HepG2 (cell line): ENCODE measurements around the gene CSNK1D. TPM values are rescaled to one million over a fixed set of nuclear protein-coding genes. Genes with fewer than 3 reads are reported as not detected.

Source experiments
- ARNT2 ChIP-seq: sonication (generic); formaldehyde crosslinking; IDR thresholded peaks from 2 replicates; pipeline ENCODE4 v1.8.0; 2022; ENCODE audit warnings: mild to moderate bottlenecking, low read depth, missing genetic modification reagents, moderate library complexity
- ATF7 ChIP-seq, 2 experiments: fragments of 450-650 bp in 1 of 2; sonication (generic) in 1 of 2; formaldehyde crosslinking in 1 of 2; IDR thresholded peaks; 2 replicates each; pipeline versions ENCODE4 v1.4.0 to v1.6.1; 2016 to 2020; ENCODE audit warnings: antibody characterized with exemption in 1 of 2, mild to moderate bottlenecking in 1 of 2, missing genetic modification reagents in 1 of 2
- FIP1L1 ChIP-seq: fragments of 200-400 bp; formaldehyde crosslinking; IDR thresholded peaks from 2 replicates; pipeline ENCODE4 v1.6.1; 2018; ENCODE audit warnings: low read depth, mild to moderate bottlenecking, low read length, moderate library complexity, borderline replicate concordance; ENCODE audit not compliant: insufficient read depth
- FOSL2 ChIP-seq: sonication (generic); formaldehyde crosslinking; IDR thresholded peaks from 2 replicates; pipeline ENCODE4 v1.4.0; 2020; ENCODE audit warnings: missing genetic modification reagents
- FOXK2 ChIP-seq: fragments of 450-650 bp; IDR thresholded peaks from 2 replicates; pipeline ENCODE4 v1.6.1; 2016
- FOXO1 ChIP-seq: sonication (generic); formaldehyde crosslinking; IDR thresholded peaks from 2 replicates; pipeline ENCODE4 v1.4.0; 2020; ENCODE audit warnings: missing genetic modification reagents
- KLF13 ChIP-seq: sonication (generic); formaldehyde crosslinking; IDR thresholded peaks from 2 replicates; pipeline ENCODE4 v1.4.0; 2020; ENCODE audit warnings: mild to moderate bottlenecking, missing genetic modification reagents
- MYNN ChIP-seq: sonication (generic); formaldehyde crosslinking; IDR thresholded peaks from 2 replicates; pipeline ENCODE4 v1.4.0; 2020; ENCODE audit warnings: mild to moderate bottlenecking, low read depth, missing genetic modification reagents
- POLR2A ChIP-seq, 2 experiments: IDR thresholded peaks; 2 replicates each; pipeline ENCODE4 v1.6.1; 2011; ENCODE audit warnings: low read depth in 2 of 2, low read length in 2 of 2, mild to moderate bottlenecking in 1 of 2, moderate library complexity in 1 of 2; ENCODE audit not compliant: insufficient read depth in 1 of 2
- RFXAP ChIP-seq: sonication (generic); formaldehyde crosslinking; IDR thresholded peaks from 2 replicates; pipeline ENCODE4 v1.4.0; 2020; ENCODE audit warnings: missing genetic modification reagents, borderline replicate concordance
- SMARCE1 ChIP-seq: fragments of 450-650 bp; IDR thresholded peaks from 2 replicates; pipeline ENCODE4 v1.6.1; 2017; ENCODE audit warnings: borderline replicate concordance
- SP4 ChIP-seq: sonication (generic); formaldehyde crosslinking; IDR thresholded peaks from 2 replicates; pipeline ENCODE4 v1.8.1; 2023; ENCODE audit warnings: mild to moderate bottlenecking, missing genetic modification reagents
- SP5 ChIP-seq: IDR thresholded peaks from 2 replicates; pipeline ENCODE4 v1.6.1; 2016; ENCODE audit warnings: low read depth, borderline replicate concordance
- polyA plus RNA-seq, 8 experiments: library from polyadenylated mRNA; depleted of rRNA in 3 of 8; stranded (reverse) in 7 of 8; unstranded in 1 of 8; fragments of >200 nt; fragmentation: Illumina TruSeq in 4 of 8; extraction: Trizol in 4 of 8; gene quantifications; 2 replicates each; pipeline versions ENCODE4 v1.2.1 to v1.2.3, GENCODE V29; 2011 to 2016; ENCODE audit warnings: low read depth in 4 of 8, missing spikeins in 1 of 8, mixed read lengths in 1 of 8; ENCODE audit not compliant: insufficient read depth in 1 of 8
- total RNA-seq, 5 experiments: library from RNA; depleted of rRNA; stranded (reverse); fragments of >200 nt; fragmentation: Illumina TruSeq; extraction: Trizol; gene quantifications; 2 replicates each; pipeline ENCODE4 v1.2.3, GENCODE V29; 2016; ENCODE audit warnings: low read depth in 1 of 5
- TF ChIP-seq, protein P1 (sequence below): IDR thresholded peaks from 2 replicates; pipeline ENCODE4 v1.6.1; 2016; ENCODE audit warnings: low read depth, missing genetic modification reagents, missing compliant biosample characterization
- TF ChIP-seq, protein P2 (sequence below): sonication (generic); formaldehyde crosslinking; IDR thresholded peaks from 2 replicates; pipeline ENCODE4 v1.8.1; 2023; ENCODE audit warnings: mild to moderate bottlenecking, inconsistent platforms, moderate library complexity, missing genetic modification reagents, borderline replicate concordance
- TF ChIP-seq, protein P3 (sequence below): sonication (generic); formaldehyde crosslinking; IDR thresholded peaks from 2 replicates; pipeline ENCODE4 v1.8.0; 2022; ENCODE audit warnings: mild to moderate bottlenecking, missing genetic modification reagents, borderline replicate concordance
- TF ChIP-seq, protein P4 (sequence below): sonication (generic); formaldehyde crosslinking; IDR thresholded peaks from 2 replicates; pipeline ENCODE4 v1.8.1; 2023; ENCODE audit warnings: mild to moderate bottlenecking, missing genetic modification reagents

Gene CSNK1D
- total and polyA plus RNA-seq, 2 of the 13 experiments (the other 11 are each of a cell fraction or from before 2014, with no cell fraction given): 31.5 to 128 TPM

DNA sequence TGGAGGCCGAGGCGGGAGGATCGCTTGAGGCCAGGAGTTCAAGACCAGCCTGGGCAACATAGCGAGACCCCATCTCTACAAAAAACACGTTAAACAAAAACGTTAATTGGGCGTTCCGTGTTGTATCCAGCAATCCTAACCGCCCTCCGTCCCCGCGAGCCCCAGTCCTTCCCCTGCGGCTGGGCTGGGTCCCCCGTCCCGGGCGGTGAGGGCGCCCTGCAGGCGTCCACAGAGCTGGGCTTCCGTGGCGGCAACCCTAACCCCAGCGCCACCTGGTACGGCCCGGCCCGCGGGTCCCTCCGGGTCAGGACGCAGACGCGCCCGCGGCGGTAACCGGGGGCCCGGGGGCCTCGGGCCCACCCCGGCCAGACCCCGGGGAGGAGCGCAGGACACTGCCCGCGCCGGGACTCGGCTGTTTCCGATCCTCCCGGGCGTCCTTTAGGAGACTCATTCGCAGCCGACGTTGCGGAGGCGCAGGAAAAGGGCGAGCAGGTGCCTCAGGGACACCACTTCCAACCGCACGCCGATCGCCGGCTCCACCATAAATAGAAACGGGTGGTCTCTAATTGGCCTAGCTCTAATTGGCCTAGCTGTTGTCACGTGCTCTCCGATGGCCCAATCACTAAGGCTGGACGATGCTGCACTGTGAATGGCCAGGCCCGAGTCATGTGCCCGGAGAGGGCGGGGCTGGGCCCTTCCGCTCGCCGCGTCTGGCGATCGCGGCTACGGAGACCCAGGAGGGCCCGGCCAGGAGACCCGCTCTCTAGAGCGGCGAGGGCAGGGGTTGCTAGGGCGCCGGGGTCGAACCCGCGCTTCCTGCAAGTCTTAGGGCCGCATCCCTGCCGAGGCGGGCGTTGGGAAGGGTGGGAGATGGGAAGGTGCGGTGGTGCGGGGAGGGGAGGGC lies 19.0 kb upstream of the CSNK1D start (continued):
- TF ChIP-seq, protein P1, sequence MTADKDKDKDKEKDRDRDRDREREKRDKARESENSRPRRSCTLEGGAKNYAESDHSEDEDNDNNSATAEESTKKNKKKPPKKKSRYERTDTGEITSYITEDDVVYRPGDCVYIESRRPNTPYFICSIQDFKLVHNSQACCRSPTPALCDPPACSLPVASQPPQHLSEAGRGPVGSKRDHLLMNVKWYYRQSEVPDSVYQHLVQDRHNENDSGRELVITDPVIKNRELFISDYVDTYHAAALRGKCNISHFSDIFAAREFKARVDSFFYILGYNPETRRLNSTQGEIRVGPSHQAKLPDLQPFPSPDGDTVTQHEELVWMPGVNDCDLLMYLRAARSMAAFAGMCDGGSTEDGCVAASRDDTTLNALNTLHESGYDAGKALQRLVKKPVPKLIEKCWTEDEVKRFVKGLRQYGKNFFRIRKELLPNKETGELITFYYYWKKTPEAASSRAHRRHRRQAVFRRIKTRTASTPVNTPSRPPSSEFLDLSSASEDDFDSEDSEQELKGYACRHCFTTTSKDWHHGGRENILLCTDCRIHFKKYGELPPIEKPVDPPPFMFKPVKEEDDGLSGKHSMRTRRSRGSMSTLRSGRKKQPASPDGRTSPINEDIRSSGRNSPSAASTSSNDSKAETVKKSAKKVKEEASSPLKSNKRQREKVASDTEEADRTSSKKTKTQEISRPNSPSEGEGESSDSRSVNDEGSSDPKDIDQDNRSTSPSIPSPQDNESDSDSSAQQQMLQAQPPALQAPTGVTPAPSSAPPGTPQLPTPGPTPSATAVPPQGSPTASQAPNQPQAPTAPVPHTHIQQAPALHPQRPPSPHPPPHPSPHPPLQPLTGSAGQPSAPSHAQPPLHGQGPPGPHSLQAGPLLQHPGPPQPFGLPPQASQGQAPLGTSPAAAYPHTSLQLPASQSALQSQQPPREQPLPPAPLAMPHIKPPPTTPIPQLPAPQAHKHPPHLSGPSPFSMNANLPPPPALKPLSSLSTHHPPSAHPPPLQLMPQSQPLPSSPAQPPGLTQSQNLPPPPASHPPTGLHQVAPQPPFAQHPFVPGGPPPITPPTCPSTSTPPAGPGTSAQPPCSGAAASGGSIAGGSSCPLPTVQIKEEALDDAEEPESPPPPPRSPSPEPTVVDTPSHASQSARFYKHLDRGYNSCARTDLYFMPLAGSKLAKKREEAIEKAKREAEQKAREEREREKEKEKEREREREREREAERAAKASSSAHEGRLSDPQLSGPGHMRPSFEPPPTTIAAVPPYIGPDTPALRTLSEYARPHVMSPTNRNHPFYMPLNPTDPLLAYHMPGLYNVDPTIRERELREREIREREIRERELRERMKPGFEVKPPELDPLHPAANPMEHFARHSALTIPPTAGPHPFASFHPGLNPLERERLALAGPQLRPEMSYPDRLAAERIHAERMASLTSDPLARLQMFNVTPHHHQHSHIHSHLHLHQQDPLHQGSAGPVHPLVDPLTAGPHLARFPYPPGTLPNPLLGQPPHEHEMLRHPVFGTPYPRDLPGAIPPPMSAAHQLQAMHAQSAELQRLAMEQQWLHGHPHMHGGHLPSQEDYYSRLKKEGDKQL (CRISPR knock-in tag): no peak
- TF ChIP-seq ATF7 (IDR thresholded peaks at IDR 0.05) (no peak), ATF7 (CRISPR knock-in tag; IDR thresholded peaks at IDR 0.05) (peak; percentile 17; the same call in 1 of the 2 replicates), ARNT2 (CRISPR knock-in tag) (peak; percentile 96), POLR2A (IDR thresholded peaks at IDR 0.05; ENCODE audit: insufficient read depth in 1 of 2, low read depth in 2 of 2, low read length in 2 of 2) (peak; percentile 99 to 100), FOSL2 (peak; percentile 16; the same call in 1 of the 2 replicates), RFXAP (CRISPR knock-in tag) (peak; percentile 92), SMARCE1 (no peak), SP4 (peak; percentile 72), FIP1L1 (peak; percentile 52; the same call in 1 of the 2 replicates), FOXO1 (no peak), SP5 (CRISPR knock-in tag) (peak; percentile 51; the same call in 1 of the 2 replicates), MYNN (CRISPR knock-in tag) (no peak), FOXK2 (peak; percentile 31; the same call in 1 of the 2 replicates), KLF13 (no peak)
- TF ChIP-seq, protein P2, sequence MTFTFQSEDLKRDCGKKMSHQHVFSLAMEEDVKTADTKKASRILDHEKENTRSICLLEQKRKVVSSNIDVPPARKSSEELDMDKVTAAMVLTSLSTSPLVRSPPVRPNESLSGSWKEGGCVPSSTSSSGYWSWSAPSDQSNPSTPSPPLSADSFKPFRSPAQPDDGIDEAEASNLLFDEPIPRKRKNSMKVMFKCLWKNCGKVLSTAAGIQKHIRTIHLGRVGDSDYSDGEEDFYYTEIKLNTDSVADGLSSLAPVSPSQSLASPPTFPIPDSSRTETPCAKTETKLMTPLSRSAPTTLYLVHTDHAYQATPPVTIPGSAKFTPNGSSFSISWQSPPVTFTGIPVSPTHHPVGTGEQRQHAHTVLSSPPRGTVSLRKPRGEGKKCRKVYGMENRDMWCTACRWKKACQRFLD (CRISPR knock-in tag): no peak
- TF ChIP-seq, protein P3, sequence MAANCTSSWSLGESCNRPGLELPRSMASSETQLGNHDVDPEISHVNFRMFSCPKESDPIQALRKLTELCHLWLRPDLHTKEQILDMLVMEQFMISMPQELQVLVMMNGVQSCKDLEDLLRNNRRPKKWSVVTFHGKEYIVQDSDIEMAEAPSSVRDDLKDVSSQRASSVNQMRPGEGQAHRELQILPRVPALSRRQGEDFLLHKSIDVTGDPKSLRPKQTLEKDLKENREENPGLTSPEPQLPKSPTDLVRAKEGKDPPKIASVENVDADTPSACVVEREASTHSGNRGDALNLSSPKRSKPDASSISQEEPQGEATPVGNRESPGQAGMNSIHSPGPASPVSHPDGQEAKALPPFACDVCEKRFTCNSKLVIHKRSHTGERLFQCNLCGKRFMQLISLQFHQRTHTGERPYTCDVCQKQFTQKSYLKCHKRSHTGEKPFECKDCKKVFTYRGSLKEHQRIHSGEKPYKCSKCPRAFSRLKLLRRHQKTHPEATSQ: 0 out of 2 replicates have a peak, but pooled peaks have one; percentile 55
- TF ChIP-seq, protein P4, sequence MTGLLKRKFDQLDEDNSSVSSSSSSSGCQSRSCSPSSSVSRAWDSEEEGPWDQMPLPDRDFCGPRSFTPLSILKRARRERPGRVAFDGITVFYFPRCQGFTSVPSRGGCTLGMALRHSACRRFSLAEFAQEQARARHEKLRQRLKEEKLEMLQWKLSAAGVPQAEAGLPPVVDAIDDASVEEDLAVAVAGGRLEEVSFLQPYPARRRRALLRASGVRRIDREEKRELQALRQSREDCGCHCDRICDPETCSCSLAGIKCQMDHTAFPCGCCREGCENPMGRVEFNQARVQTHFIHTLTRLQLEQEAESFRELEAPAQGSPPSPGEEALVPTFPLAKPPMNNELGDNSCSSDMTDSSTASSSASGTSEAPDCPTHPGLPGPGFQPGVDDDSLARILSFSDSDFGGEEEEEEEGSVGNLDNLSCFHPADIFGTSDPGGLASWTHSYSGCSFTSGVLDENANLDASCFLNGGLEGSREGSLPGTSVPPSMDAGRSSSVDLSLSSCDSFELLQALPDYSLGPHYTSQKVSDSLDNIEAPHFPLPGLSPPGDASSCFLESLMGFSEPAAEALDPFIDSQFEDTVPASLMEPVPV (CRISPR knock-in tag): peak; percentile 84
